Ovary (tissue), 3 donors: ENCODE measurements around the gene AGBL2.

Source experiments
- CTCF ChIP-seq, 3 donors: fragments of 450-650 bp in 2 of 3; fragments of 200-600 bp in 1 of 3; IDR thresholded peaks; one replicate each; pipeline versions ENCODE4 v1.5.1 to v1.8.0; 2016 to 2022; ENCODE audit warnings: antibody characterized with exemption in 3 of 3, mild to moderate bottlenecking in 1 of 3
- POLR2A ChIP-seq: fragments of 450-650 bp; IDR thresholded peaks from one replicate; pipeline ENCODE4 v1.6.1; 2017; ENCODE audit warnings: antibody characterized with exemption, mild to moderate bottlenecking, moderate library complexity
- donor health status: DM: no; HTN: no; CAD: no.

- TF ChIP-seq POLR2A (no peak), CTCF (IDR thresholded peaks at IDR 0.05) (no peak)
These were observed 55.9 kb downstream of the AGBL2 start for GRCh38 chr11:47659276-47659675.
